Right atrium auricular region (tissue), 2 donors: ENCODE results near the gene HOXC5. TPM values are rescaled to one million over a fixed set of nuclear protein-coding genes. Genes with fewer than 3 reads are reported as not detected.
A peak's percentile ranks its signal among the peaks of the same experiment; 100 is the strongest.

ENCODE experiments used
- DNase-seq: peaks from one replicate; pipeline ENCODE4 v3.0.0-alpha.2; 2019; ENCODE audit warnings: low spot score
- H3K27ac ChIP-seq, 2 donors: fragments of 200-600 bp; sonication (generic); 1 replicate in 1 of 2; 2 replicates in 1 of 2; pipeline ENCODE4 v1.5.1; 2016 to 2019
- H3K27me3 ChIP-seq, 2 donors: fragments of 200-600 bp; sonication (generic); one replicate each; pipeline versions ENCODE4 v1.5.1 to v1.6.0; 2017 to 2019
- H3K36me3 ChIP-seq: fragments of 200-600 bp; sonication (generic); one replicate; pipeline ENCODE4 v1.5.1; 2016
- H3K4me1 ChIP-seq, 2 donors: fragments of 200-600 bp; sonication (generic); one replicate each; pipeline versions ENCODE4 v1.5.1 to v1.6.0; 2017 to 2019
- H3K4me3 ChIP-seq, 2 donors: fragments of 200-600 bp; sonication (generic); 1 replicate in 1 of 2; 2 replicates in 1 of 2; pipeline ENCODE4 v1.5.1; 2017 to 2019; ENCODE audit warnings: mild to moderate bottlenecking in 1 of 2, moderate library complexity in 1 of 2
- H3K9me3 ChIP-seq, 2 donors: fragments of 200-600 bp; sonication (generic); one replicate each; pipeline ENCODE4 v1.5.1; 2019
- total RNA-seq, 2 donors: library from RNA; depleted of rRNA; stranded (reverse); fragments of >200 nt; gene quantifications; one replicate each; pipeline ENCODE4 v1.1.0, GENCODE V29; 2016
- TF ChIP-seq, protein P1 (sequence below), 2 donors: fragments of 200-600 bp; sonication (generic); IDR thresholded peaks; one replicate each; pipeline ENCODE4 v1.5.1; 2019; ENCODE audit warnings: antibody characterized with exemption in 2 of 2

The HOXC5 gene
- total RNA-seq, 2 donors from 2014 or later, result 0.33 TPM; not detected in 1

DNA sequence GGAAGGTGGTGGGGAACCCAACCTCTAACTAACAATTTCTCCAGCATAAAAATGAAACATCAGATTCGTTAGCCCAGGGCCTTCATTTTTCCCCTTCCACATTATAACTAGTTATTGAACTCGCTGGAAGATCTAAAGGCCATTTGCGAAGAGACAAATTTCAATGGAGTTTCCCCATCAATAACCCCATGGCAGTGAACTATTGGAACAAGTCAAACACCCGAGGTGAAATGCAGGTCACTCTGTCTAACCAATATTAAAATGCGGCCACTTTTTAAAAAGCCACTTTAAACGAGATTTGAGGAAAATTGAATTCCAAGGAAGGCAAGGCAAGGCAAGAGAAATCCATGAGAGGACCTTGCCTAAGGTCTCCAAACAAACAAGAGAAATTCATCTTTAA lies 16.3 kb downstream of the HOXC5 start:
- Histone ChIP-seq H3K27ac (no peak overlapping the region), H3K9me3 (no peaks in the 10 kb centered on the region), H3K27me3 (peaks cover 28 to 53% of the 10 kb centered on the region in 2 donors), H3K4me3 (no peak overlapping the region), H3K36me3 (no peaks in the 10 kb centered on the region), H3K4me1 (peaks cover 0 to 18% of the 10 kb centered on the region in 2 donors)
- DNase-seq, result no peak
- TF ChIP-seq, protein P1, sequence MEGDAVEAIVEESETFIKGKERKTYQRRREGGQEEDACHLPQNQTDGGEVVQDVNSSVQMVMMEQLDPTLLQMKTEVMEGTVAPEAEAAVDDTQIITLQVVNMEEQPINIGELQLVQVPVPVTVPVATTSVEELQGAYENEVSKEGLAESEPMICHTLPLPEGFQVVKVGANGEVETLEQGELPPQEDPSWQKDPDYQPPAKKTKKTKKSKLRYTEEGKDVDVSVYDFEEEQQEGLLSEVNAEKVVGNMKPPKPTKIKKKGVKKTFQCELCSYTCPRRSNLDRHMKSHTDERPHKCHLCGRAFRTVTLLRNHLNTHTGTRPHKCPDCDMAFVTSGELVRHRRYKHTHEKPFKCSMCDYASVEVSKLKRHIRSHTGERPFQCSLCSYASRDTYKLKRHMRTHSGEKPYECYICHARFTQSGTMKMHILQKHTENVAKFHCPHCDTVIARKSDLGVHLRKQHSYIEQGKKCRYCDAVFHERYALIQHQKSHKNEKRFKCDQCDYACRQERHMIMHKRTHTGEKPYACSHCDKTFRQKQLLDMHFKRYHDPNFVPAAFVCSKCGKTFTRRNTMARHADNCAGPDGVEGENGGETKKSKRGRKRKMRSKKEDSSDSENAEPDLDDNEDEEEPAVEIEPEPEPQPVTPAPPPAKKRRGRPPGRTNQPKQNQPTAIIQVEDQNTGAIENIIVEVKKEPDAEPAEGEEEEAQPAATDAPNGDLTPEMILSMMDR (IDR thresholded peaks at IDR 0.05), result no peak

DNA sequence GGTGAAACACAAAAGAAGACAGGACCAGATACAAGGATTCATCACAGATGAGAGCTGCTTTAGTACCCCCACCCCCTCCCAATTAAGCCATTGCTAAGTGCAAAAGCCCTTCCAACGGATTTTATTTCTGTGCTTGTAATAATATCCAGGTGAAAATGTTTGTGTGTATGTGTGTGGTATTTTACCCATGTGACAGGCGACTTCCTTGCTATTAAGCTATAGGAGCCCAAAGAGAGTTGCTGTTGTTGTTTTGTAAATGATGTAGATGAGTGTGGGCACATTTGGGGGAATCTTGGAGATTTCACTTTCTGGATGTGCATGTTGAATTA lies 17.6 kb downstream of the HOXC5 start:
- peaks cover 0 to 18% of the 10 kb centered on the region in 2 donors for H3K4me1 ChIP-seq
- TF ChIP-seq, protein P1 (IDR thresholded peaks at IDR 0.05), result no peak
- H3K27ac ChIP-seq, result no peak overlapping the region

DNA sequence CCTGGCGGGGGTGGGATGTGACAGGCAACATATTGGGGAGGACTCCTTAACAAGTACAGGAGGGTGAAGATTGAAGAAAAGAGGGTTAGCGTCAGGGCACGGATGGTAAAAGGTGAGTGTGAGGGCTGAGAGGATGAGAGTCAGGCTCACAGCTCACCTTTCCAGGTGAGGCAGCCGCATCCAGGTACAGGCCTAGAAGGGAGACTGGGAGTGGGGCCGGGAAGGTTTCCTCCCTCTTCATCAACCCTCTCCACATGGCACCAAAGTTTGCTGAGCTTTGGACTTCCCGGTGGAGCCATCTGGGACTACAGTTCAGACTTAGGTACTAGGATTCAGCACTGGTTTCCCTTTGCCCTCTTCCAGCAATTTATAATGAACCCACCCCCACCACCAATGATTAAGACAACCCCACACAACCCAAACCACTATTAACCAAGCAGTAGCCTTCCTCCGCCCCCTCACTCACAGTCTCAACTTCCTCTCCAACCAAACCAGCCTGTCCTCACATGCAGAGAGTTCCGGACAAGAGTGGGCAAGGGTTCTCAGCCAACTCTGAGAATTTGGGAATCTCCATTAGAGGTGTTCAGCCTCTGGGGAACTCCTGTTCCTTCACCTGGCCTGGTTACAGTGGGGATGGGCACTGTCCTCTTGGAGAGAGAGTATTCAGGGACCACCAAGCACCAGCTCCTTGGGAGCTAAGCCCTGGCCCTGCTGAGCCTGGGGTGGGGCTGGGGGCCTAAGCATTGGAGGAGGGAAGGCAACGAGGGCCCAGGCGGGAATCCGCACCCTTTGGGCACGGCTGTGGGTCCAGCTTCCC lies 18.4 kb downstream of the HOXC5 start:
- no peaks in the 10 kb centered on the region for H3K9me3 ChIP-seq
- H3K27me3 ChIP-seq, result peaks cover 23 to 43% of the 10 kb centered on the region in 2 donors
- DNase-seq, result no peak
- no peaks in the 10 kb centered on the region for H3K36me3 ChIP-seq
- H3K27ac ChIP-seq, result no peak overlapping the region
- H3K4me1 ChIP-seq, result peaks cover 0 to 18% of the 10 kb centered on the region in 2 donors
- H3K4me3 ChIP-seq, result no peak overlapping the region
- TF ChIP-seq, protein P1 (IDR thresholded peaks at IDR 0.05), result no peak

More for the DNA sequence above, 17.6 kb downstream of the HOXC5 start:
- Histone ChIP-seq H3K9me3 (no peaks in the 10 kb centered on the region), H3K36me3 (no peaks in the 10 kb centered on the region), H3K4me3 (no peak overlapping the region), H3K27me3 (peaks cover 31 to 50% of the 10 kb centered on the region in 2 donors)
- DNase-seq, result no peak

DNA sequence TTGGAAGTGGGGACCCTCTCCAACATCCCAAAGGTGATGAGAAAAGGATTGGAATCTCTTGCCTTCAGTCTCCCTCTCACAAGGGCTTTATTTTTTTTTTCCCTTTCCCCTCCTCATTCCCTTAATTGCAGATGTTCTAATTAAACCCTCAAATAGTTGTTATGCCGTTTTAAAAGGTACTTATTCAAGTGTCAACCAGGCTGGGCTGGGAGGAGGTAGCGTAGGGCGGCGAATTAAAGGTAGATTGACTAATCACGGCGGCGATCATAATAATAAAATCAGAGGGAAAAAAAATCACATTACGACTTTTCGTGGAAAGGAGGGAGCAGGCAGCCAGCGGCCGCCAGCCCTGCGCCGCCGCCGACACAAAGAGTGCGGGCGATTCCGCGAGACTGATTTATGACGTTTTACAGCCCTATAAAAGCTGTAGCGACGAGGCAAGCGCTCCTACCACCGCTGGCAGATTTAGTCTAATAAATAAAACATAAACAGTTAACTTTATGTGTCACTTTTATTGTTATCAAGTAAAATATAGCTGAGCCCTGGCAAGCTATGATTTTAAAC lies 19.1 kb downstream of the HOXC5 start:
- H3K27me3 ChIP-seq, result peaks cover 22 to 39% of the 10 kb centered on the region in 2 donors
- H3K27ac ChIP-seq, result no peak overlapping the region
- H3K4me3 ChIP-seq, result no peak overlapping the region
- DNase-seq, result no peak
- TF ChIP-seq, protein P1 (IDR thresholded peaks at IDR 0.05), result no peak
- H3K36me3 ChIP-seq, result no peaks in the 10 kb centered on the region
- H3K4me1 ChIP-seq, result peaks cover 0 to 13% of the 10 kb centered on the region in 2 donors
- no peaks in the 10 kb centered on the region for H3K9me3 ChIP-seq

DNA sequence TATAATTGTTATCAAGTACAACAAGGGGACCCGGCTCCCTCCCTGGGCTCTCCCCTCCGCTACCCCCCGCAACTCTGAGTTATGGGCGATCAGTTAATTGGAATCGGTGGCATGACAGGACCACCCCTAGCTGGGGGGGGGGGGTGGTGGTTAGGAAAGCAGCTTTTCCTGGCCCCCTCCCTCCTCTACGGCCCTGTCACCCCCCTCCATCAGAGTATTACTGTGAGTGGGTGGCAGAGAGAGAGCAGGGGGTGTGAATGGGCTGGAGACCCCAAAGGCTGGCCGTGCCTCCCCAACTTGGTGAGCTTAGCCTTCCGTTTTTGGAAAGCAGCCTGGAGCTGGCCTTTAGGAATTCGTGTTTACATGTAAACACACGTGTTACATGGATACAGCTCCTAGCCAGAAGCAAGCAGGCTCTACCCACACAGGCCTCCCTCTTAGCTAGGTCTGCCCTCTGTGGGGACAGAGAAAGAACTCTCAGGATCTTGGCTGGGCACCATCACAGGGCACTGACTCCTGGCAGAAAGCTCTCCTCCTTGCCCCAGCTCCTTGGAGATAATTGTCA lies 19.7 kb downstream of the HOXC5 start:
- H3K4me1 ChIP-seq, result peaks cover 0 to 8% of the 10 kb centered on the region in 2 donors
- no peaks in the 10 kb centered on the region for H3K36me3 ChIP-seq
- H3K27me3 ChIP-seq, result peaks cover 20 to 33% of the 10 kb centered on the region in 2 donors
- TF ChIP-seq, protein P1 (IDR thresholded peaks at IDR 0.05), result no peak
- H3K27ac ChIP-seq, result peak overlapping the region in 1 of 2 donors; percentile 1
- H3K9me3 ChIP-seq, result no peaks in the 10 kb centered on the region
- peak overlapping the region in 1 of 2 donors; percentile 49 for H3K4me3 ChIP-seq
- DNase-seq, result no peak
